Heart right ventricle (tissue), 16 donors: ENCODE data around the gene SLC19A1. TPM values are rescaled to one million over a fixed set of nuclear protein-coding genes. Genes with fewer than 3 reads are reported as not detected.
A peak's percentile ranks its signal among the peaks of the same experiment; 100 is the strongest.

Experiments
- ATAC-seq, 8 donors: fragments of 200-7000 bp; cut with Tn5 transposase; one replicate each; pipeline ENCODE4 v1.9.1; 2020; ENCODE audit warnings: mild to moderate bottlenecking in 8 of 8, moderate library complexity in 8 of 8, moderate number of reproducible peaks in 1 of 8
- DNase-seq, 2 donors: peaks; one replicate each; pipeline ENCODE4 v3.0.0-alpha.2; 2020
- H3K27ac ChIP-seq, 10 donors: fragments of 200-600 bp; sonication (generic) in 2 of 10; one replicate each; pipeline versions ENCODE4 v1.5.0 to v1.8.0; 2020 to 2022; ENCODE audit warnings: mild to moderate bottlenecking in 3 of 10
- H3K27me3 ChIP-seq, 7 donors: fragments of 200-600 bp; one replicate each; pipeline ENCODE4 v1.8.0; 2021 to 2022; ENCODE audit warnings: mild to moderate bottlenecking in 2 of 7
- H3K36me3 ChIP-seq, 9 donors: fragments of 200-600 bp; sonication (generic) in 1 of 9; one replicate each; pipeline versions ENCODE4 v1.5.0 to v1.8.0; 2020 to 2022; ENCODE audit warnings: mild to moderate bottlenecking in 2 of 9
- H3K4me1 ChIP-seq, 9 donors: fragments of 200-600 bp; sonication (generic) in 1 of 9; one replicate each; pipeline versions ENCODE4 v1.5.0 to v1.8.0; 2020 to 2022; ENCODE audit warnings: mild to moderate bottlenecking in 4 of 9
- H3K4me3 ChIP-seq, 10 donors: fragments of 200-600 bp; sonication (generic) in 2 of 10; one replicate each; pipeline versions ENCODE4 v1.5.0 to v1.8.0; 2020 to 2022; ENCODE audit warnings: mild to moderate bottlenecking in 7 of 10, moderate library complexity in 2 of 10
- H3K9me3 ChIP-seq, 11 donors: fragments of 200-600 bp in 10 of 11; sonication (generic) in 2 of 11; one replicate each; pipeline versions ENCODE4 v1.5.0 to v1.8.0; 2013 to 2022; ENCODE audit warnings: mild to moderate bottlenecking in 2 of 11, control low read depth in 1 of 11, moderate library complexity in 1 of 11
- WGBS, 2 donors: extraction: QIAGEN DNeasy Blood & Tissue Kit; methylation state at CpG; one replicate each; pipeline ENCODE4 v1.1.7; 2013; ENCODE audit warnings: inconsistent platforms in 1 of 2; 5-methylcytosine and 5-hydroxymethylcytosine counted together
- intact Hi-C, 10 donors: fragments of 100-400 bp; cut with DNase I; formaldehyde crosslinking; loops; one replicate each; pipeline versions ENCODE4 v1.11.1 to v1.14.2; 2022
- polyA plus RNA-seq, 2 donors: library from polyadenylated mRNA; stranded (reverse); fragments of 200-250 nt; gene quantifications; one replicate each; pipeline ENCODE4 v1.2.3, GENCODE V29; 2013
- total RNA-seq, 10 donors: library from RNA; stranded (reverse); fragmentation: NEBNext Ultra II Directional in 3 of 10; extraction: Animal tissue kit (Norgen Biotek cat#: 25700) in 3 of 10; gene quantifications; one replicate each; pipeline versions ENCODE4 v1.2.1 to v1.2.4, GENCODE V29; 2021 to 2023
- TF ChIP-seq, protein P1 (sequence below), 9 donors: fragments of 200-600 bp; sonication (generic) in 2 of 9; IDR thresholded peaks; one replicate each; pipeline versions ENCODE4 v1.5.0 to v1.8.0; 2021 to 2022; ENCODE audit warnings: antibody characterized with exemption in 9 of 9, mild to moderate bottlenecking in 5 of 9, moderate library complexity in 1 of 9
- donor health status: Arrhythmogenic right ventricular cardiomyopathy.
- donor health status: ischemic (EF 13 %, LVEDD 7.1; RV severe dilation, severe dysfunction).
- donor health status: healthy with polysubstance abuse.
- donor health status: DM: no; HTN: yes; CAD: no.
- donor health status: DM: no; HTN: no; CAD: no.
- donor health status: ischemic (EF 25% LVEDD 6.9; RV normal size, moderate dysfunction).
- donor health status: ischemic (EF 25% LVEDD 5.7; RV mildly dilated, moderate dysfunction).
- donor health status: healthy.
- donor health status: DM: yes; HTN: yes; CAD: no.
- donor health status: Ischemic cardiomyopathy.
- donor health status: ischemic (EF 35%, LVEDD 5.7; RV mildly dilated, moderate dysfunction).
- donor health status: nonischemic (EF 11% LVEDD 7.7; RV severe dilation, severe dysfunction).
- donor health status: DM: yes; HTN: yes; CAD: no.
- donor health status: PGD.
- donor health status: ischemic (EF 29% LVEDD 5.4; RV normal size, mild dysfunction).
- donor health status: nonischemic (EF 23%, LVEDD 6.1; RV moderate dilation, normal function).

The SLC19A1 gene
- total and polyA plus RNA-seq, 12 donors: 1.5 to 8.5 (median 3.8) TPM

DNA sequence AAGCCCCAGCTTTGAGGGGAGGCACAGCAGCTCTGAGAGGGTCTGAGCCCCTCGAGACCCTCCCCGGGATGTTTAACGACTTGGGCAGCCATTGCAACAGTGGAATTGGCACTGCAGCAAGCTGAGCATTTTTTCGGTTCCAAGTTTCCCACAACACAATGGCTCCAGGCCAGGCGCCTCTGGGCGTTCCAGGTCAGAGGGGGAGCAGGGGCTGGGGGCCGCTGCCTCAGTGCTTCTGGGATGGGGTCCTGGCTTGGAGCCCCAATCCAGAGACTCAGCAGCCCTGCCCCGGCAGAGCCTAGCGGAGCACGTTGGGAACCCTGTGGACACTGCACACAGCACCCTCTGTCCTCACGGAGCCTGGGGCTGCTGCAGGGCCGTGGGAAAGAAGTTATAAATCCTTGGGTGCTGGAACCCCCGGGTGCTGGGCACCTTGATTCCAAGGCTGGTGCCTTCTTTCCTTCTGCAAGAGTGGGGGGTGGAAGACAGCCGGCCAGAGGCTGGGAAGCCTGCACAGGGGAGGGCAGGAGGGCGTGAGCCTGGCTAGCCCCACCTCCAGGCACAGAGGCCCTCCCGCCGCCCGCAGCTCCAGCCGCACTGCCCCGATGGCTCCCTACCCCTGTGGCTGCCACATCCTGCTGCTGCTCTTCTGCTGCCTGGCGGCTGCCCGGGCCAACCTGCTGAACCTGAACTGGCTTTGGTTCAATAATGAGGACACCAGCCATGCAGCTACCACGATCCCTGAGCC, 87.1 kb downstream of the SLC19A1 start:
- intact Hi-C loops: loop anchor here in 1 of 10 donors (10.0 kb wide), 1 partner anchor 360 kb away; no protein-coding TSS in a partner anchor
- peak overlapping the region in 8 of 10 donors; percentile 10 to 58 (median 24) for H3K27ac ChIP-seq
- peak in 1 of 2 donors; percentile 61 for DNase-seq
- no peaks in the 10 kb centered on the region for H3K27me3 ChIP-seq
- H3K9me3 ChIP-seq: no peaks in the 10 kb centered on the region
- peaks cover 0 to 44% (median 11%) of the 10 kb centered on the region in 9 donors for H3K4me1 ChIP-seq
- TF ChIP-seq, protein P1, sequence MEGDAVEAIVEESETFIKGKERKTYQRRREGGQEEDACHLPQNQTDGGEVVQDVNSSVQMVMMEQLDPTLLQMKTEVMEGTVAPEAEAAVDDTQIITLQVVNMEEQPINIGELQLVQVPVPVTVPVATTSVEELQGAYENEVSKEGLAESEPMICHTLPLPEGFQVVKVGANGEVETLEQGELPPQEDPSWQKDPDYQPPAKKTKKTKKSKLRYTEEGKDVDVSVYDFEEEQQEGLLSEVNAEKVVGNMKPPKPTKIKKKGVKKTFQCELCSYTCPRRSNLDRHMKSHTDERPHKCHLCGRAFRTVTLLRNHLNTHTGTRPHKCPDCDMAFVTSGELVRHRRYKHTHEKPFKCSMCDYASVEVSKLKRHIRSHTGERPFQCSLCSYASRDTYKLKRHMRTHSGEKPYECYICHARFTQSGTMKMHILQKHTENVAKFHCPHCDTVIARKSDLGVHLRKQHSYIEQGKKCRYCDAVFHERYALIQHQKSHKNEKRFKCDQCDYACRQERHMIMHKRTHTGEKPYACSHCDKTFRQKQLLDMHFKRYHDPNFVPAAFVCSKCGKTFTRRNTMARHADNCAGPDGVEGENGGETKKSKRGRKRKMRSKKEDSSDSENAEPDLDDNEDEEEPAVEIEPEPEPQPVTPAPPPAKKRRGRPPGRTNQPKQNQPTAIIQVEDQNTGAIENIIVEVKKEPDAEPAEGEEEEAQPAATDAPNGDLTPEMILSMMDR (IDR thresholded peaks at IDR 0.05): no peak
- H3K36me3 ChIP-seq: peaks cover 0 to 13% (median 0%) of the 10 kb centered on the region in 9 donors
- WGBS, 2 donors: 42 to 53% methylated on average over 23 of the region's 23 CpGs
- ATAC-seq: peak; percentile 72 to 88 (median 80)
- peak overlapping the region in 9 of 10 donors; percentile 33 to 53 (median 42) for H3K4me3 ChIP-seq

DNA sequence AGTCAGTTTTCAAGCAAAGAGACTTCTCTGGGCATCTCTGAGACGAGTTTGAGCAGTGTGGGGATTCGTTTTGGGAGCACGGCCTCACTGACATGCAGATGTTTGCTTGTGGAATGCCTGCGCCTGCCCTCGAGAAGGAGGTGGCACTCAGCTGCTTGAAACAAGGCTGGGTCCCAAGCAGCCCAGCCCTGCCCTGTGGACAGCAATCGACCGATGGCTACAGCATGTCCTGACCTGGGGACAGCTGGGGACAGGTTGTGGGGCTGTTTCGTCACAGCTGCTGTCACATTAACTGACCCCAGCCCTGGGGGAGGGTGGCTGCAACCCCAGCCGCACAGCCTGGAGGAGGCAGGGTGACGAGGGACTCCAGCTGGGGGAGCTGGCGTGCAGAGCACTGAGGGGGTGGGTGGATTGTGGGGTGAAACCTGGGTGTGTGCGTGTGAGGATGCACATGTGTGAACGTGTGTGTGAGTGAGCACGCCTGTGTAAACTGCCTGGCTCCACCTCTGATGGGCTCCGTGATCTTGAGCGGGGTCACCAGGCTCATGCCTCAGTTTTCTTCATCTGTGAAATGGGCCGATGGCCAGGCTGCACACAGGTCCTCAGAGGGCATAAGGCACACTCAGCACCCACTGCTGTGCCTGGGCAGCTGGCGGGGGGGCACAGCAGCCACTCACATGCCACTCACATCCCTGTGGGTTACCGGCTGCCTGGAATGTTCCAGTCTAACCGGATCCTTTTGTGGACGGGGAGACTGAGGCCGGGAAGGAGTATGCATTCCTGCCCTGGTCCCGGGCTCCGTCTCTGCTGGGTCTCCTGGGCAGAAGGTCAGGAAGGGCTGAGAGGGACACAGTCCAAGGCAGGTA, 87.9 kb downstream of the SLC19A1 start:
- 75 to 79% methylated on average over 24 of the region's 24 CpGs for WGBS, 2 donors
- DNase-seq (peak in 1 of 2 donors; percentile 29), ATAC-seq (peak in 6 of 8 donors; percentile 9 to 17 (median 14))

DNA sequence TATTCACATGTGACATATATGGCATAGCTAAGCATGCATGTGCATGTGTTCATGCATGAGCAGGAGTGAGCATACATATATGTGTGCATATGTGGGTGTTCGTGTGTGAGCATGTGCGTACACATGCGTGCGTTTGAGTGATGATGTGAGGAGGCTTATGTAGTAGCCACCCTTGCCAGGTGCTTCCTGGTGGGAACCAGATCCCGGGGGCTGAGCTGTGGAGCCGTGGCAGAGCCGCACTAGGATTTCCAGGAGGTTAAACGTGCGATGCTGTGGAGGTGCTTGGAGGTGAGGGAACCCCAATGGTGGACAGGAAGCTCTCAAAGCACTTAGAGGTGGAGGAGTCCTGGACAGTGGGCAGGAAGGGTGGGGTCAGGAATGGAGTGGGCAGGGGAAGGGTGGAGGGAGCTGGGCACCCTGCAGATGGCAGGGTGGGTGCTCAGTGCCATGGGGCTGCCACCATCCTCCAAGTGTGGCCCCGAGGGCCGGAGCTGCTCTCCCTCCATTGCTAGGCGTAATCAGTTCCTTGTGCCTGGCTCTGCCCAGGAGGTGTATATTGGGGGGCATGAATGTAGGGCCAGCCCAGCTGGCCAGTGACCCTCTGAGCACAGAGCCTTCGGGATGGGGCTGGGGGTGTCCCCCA, 88.8 kb downstream of the SLC19A1 start:
- TF ChIP-seq, protein P1 (IDR thresholded peaks at IDR 0.05): no peak
- intact Hi-C loops: loop anchor here in 1 of 10 donors (10.0 kb wide), 1 partner anchor 361 kb away; no protein-coding TSS in a partner anchor
- ATAC-seq (no peak), DNase-seq (no peak)
- 82 to 86% methylated on average over 13 of the region's 13 CpGs for WGBS, 2 donors
- peaks cover 0 to 13% (median 0%) of the 10 kb centered on the region in 9 donors for H3K36me3 ChIP-seq
- H3K27ac ChIP-seq: no peak overlapping the region
- H3K9me3 ChIP-seq: no peaks in the 10 kb centered on the region
- H3K4me3 ChIP-seq: no peak overlapping the region
- no peaks in the 10 kb centered on the region for H3K27me3 ChIP-seq
- H3K4me1 ChIP-seq: peaks cover 0 to 44% (median 11%) of the 10 kb centered on the region in 9 donors

More for the DNA sequence above, 87.9 kb downstream of the SLC19A1 start:
- Histone ChIP-seq H3K4me3 (no peak overlapping the region), H3K9me3 (no peaks in the 10 kb centered on the region), H3K4me1 (peaks cover 0 to 44% (median 11%) of the 10 kb centered on the region in 9 donors), H3K27me3 (no peaks in the 10 kb centered on the region), H3K27ac (peak overlapping the region in 1 of 10 donors; percentile 7), H3K36me3 (peaks cover 0 to 13% (median 0%) of the 10 kb centered on the region in 9 donors)
- intact Hi-C loops: loop anchor here in 1 of 10 donors (10.0 kb wide), 1 partner anchor 361 kb away; no protein-coding TSS in a partner anchor
- TF ChIP-seq, protein P1 (IDR thresholded peaks at IDR 0.05): no peak
